Measurements from ENCODE around the gene GLRX5.
A peak's percentile ranks its signal among the peaks of the same experiment; 100 is the strongest.
"Not testable (repeated sequence)": the region's sequence is repeated elsewhere in the genome, so short reads cannot be mapped to it uniquely, and the experiment has no call there.

The GLRX5 gene

DNA sequence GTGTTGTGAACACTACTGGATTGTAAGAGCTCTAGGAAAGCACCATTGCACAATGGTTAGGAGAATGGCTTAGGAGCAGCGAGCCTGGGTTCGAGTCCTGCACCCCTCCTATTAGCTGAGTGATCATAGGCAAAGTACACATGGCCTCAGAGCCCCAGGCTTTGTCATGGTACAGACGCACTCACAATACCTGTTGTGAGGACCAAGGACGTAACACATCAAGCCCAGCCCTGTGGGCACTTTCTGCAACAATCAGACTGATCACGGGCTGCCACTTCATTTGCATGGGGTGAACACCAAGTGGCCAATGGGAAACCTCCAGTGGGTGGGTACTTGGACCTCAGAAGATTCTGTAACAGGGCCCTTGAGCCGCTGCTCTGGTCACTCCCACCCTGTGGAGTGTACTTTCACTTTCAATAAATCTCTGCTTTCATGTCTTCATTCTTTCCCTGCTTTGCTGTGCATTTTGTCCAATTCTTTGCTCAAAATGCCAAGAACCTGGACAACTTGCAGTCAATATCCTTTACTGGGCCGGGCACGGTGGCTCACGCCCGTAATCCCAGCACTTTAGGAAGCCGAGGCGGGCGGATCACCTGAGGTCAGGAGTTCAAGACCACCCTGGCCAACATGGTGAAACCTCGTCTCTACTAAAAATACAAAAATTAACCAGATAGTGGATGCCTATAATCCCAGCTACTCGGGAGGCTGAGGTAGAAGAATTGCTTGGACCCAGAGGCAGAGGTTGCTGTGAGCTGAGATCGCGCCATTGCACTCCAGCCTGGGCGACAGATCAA lies 28.2 kb downstream of the GLRX5 start:
- peak; percentile 35 to 50 for DNase-seq

DNA sequence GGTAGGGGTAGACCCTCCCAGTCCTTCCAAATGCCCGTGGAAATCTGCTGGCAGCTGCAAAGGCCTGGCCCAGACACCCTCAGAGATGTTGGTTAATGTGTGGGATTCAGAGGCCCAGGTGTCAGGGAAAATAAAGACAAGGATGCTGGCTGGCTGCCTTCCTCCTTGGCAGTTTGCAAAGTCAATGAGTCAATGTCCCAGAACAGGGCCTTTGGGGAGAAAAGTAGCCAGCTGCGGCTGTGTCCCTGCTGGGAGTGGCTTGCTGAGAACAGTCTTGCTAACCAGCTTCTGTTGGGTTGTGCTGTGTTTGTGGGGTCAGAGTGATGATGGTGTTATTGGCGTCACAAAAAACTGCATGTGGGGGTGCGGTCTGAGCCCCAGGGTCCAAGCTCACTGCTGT lies 29.2 kb downstream of the GLRX5 start:
- no peak for DNase-seq

DNA sequence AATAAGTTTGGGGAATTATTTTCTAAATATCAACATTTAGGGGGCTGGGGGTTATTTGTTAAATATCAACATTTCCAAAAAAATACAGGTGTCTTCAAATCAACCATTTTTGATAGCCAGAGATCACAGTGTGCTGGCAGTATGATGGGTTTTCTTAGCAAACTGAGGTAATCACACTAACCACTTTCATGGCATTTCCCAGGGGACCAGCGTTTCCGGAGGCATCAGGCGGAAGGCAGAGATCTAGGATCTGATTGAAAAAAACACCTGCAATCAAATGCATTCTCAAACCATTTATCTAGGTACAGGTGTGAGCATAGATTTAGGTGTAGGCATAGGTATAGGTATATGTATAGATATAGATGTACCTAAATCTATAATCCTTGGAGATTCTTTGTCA lies 34.6 kb downstream of the GLRX5 start:
- DNase-seq: no peak

DNA sequence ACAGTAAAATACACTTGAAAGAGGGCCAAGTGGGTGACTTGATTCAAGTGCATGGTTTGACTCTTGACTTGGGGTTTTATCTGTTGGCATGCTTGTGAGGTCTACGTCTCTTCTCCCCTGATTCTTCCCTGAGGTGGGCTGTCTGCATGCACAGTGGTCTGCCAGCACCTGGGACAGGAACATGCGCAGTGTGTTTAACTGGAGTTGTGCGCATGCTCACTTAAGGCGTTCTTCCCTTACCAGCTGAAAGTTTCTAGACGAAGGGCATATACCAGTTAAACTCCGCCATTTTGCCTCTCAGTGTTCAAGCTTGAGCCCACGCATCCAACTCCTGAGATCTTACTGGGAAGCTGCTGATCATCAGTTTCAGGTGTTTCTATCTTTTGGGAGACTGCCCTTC lies 38.5 kb downstream of the GLRX5 start:
- no peak for DNase-seq

DNA sequence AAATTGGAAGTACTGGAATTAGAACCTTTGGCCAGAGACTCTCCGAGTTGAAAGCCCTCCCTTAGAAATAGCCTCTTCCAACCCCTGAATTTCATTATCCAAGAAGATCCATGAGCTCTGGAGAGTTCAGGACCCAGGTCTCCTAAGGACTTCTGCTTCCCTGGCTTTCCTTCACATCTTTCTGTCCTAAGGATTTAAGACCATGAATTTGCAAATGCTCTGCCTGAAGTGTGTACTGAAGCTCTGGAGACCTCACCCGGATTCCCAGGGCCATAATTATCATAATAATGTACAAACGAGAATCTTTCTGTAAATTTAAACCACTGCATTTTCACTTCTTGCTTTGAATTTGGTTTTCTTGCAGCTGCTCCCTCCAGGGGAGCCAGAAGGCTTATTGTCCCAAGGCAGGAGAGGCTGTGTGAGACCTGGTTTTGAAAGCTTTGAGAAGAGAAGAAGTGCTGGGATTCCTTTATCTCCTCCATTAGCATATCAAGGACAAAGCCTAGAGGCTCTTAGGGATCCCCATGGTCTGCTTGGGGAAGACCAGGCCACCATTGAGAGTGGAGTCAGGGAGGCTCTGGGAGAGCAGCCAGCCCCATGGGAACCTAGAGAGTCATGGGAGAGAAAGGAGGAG lies 41.1 kb downstream of the GLRX5 start:
- DNase-seq: no peak

DNA sequence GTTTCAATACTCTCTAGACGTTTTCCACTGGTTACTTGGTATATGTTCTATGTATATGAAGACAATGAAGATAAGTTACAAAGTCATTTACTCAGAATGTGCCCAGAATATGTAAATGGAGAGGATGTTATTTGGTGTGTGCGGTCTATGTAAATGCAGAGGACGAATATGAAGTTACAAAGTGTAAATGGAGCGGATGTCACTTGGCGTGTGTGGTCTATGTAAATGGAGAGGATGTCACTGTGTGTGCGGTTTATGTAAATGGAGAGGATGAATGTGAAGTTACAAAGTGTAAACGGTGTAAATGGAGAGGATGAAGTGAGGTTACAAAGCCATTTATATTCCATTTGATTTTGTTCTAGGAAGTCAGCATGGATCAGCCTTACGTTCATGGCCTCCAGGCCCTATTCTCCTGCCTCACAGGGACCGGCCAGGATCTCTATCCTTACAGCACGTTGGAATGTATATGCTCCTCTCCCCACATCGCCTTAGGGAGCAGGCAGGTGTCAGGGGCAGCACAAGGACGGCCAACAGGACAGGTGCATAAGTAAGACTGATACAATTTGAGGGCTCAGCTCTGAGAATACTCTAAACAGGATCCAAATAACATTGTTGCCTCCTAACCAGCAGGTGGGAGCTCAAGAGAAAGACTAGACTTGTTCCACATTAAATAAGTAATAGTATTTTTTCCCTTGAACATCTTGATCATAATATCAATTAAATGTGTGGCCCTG lies 42.4 kb downstream of the GLRX5 start:
- DNase-seq: no peak

DNA sequence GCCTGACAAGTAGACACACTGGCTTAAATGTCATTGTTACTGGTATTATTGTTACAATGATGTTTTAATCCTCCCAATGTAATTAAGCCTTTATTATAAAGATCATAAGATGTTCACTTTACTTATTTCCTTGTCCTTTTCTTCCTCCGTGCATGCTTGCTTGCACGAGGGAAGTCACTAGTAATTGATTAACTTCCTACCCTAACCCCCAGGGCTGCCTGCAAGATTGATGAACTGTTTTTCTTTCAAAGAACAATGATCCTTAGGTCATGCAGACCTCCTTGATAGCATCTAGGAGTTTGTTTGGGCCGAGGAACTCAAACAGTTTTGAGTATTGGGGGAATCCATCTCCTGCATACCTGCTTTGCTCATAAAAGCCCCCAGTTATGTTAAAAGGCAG lies 43.0 kb downstream of the GLRX5 start:
- DNase-seq: no peak

DNA sequence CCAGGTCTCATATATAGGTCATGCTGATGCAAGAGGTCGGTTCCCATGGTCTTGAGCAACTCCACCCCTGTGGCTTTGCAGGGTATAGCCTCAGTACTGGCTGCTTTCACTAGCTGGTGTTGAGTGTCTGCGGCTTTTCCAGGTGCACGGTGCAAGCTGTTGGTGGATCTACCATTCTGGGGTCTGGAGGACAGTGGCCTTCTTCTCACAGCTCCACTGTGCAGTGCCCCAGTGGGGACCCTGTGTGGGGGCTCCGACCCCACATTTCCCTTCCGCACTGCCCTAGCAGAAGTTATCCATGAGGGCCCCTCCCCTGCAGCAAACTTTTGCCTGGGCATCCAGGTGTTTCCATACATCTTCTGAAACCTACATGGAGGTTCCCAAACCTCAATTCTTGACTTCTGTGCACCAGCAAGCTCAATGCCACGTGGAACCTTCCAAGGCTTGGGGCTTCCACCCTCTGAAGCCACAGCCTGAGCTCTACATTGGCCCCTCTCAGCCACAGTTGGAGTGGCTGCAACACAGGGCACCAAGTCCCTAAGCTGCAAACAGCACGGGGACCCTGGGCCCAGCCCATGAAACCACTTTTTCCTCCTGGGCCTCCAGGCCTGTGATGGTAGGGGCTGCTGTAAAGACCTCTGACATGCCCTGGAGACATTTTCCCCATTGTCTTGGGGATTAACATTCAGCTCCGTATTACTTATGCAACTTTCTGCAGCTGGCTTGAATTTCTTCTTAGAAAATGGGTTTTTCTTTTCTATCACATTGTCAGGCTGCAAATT lies 49.2 kb downstream of the GLRX5 start:
- not testable (repeated sequence) for DNase-seq

DNA sequence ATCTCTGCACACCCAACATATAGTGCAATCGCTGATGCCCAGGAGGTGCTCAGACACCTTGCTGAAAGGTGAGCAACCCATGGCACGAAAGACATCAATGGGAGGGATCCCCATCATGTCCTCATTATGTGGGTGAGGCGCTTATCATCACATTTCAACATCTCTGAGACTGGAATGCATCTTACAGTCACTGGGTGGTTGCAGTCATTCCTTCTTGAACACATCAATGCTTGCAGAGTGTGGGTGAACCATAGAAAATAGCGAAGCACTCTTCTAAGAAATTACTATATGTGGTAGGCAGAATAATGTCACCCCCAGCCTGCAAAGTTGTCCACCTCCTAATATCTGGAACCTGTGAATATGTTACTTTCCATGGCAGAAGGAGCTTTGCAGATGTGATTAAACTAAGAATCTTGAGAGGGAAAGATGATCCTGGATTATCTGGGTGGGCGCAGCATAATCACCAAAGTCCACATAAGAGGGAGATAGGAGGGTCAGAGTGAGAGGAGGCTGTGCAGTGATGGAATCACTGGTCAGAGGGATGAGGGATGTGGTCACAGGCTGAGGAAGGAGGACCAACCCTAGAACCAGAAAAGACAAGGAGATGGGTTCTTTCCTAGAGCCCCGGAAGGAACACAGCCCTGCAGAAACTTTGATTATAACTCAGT lies 51.2 kb downstream of the GLRX5 start:
- DNase-seq: no peak

DNA sequence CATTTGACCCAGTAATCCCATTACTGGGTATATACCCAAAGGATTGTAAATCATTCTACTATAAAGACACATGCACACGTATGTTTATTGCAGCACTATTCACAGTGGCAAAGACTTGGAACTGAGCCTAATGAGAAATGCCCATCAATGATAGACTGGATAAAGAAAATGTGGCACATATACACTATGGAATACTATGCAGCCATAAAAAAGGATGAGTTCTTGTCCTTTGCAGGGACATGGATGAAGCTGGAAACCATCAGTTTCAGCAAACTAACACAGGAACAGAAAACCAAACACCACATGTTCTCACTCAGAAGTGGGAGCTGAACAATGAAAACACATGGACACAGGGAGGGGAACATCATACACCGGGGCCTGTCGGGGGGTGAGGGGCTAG lies 56.3 kb downstream of the GLRX5 start:
- DNase-seq: not testable (repeated sequence)

Data from NCI-H187 (cell line).